BJ (cell line): ENCODE measurements around the gene SLCO4A1. TPM values are rescaled to one million over a fixed set of nuclear protein-coding genes. Genes with fewer than 3 reads are reported as not detected.

Experiments
- CTCF ChIA-PET: fragments of 350-600 bp; formaldehyde crosslinking; extraction: SDS; loops from one replicate; lab custom pipeline; 2021; ENCODE audit warnings: antibody characterized with exemption, inconsistent platforms; lab: Yijun Ruan, JAX
- POLR2A ChIA-PET: fragments of 300-600 bp; sonication (Branson Sonifier 250); formaldehyde crosslinking; extraction: SDS; loops from one replicate; lab custom pipeline; 2021; ENCODE audit warnings: antibody characterized with exemption; lab: Charles Lee
- DNase-seq: peaks from one replicate; pipeline ENCODE4 v3.0.0-alpha.2; 2011; ENCODE audit warnings: low read depth
- H3K27me3 ChIP-seq: 2 replicates; pipeline ENCODE4 v1.6.0; 2011; ENCODE audit warnings: low read length; ENCODE audit not compliant: control insufficient read depth, insufficient read depth
- H3K36me3 ChIP-seq: 2 replicates; pipeline ENCODE4 v1.5.1; 2011; ENCODE audit warnings: low read length; ENCODE audit not compliant: control insufficient read depth, insufficient read depth
- H3K4me3 ChIP-seq: 2 replicates; pipeline ENCODE4 v1.5.1; 2011; ENCODE audit warnings: low read depth, mild to moderate bottlenecking, control low read depth, low read length
- polyA minus RNA-seq: library from RNA; depleted of rRNA, polyadenylated mRNA; stranded (reverse); fragments of >200 nt; gene quantifications from 2 replicates; pipeline ENCODE4 v1.2.3, GENCODE V29; 2011; rRNA and poly(A)+ RNA removed
- polyA plus RNA-seq: library from polyadenylated mRNA; depleted of rRNA; stranded (reverse); fragments of >200 nt; gene quantifications from 2 replicates; pipeline ENCODE4 v1.2.3, GENCODE V29; 2011; rRNA removed
- TF ChIP-seq, protein P1 (sequence below): IDR thresholded peaks from 2 replicates; pipeline ENCODE4 v1.5.1; 2011; ENCODE audit warnings: low read depth, mild to moderate bottlenecking, control low read depth, inconsistent platforms, low read length, moderate library complexity; ENCODE audit not compliant: insufficient read depth

The SLCO4A1 gene, protein sequence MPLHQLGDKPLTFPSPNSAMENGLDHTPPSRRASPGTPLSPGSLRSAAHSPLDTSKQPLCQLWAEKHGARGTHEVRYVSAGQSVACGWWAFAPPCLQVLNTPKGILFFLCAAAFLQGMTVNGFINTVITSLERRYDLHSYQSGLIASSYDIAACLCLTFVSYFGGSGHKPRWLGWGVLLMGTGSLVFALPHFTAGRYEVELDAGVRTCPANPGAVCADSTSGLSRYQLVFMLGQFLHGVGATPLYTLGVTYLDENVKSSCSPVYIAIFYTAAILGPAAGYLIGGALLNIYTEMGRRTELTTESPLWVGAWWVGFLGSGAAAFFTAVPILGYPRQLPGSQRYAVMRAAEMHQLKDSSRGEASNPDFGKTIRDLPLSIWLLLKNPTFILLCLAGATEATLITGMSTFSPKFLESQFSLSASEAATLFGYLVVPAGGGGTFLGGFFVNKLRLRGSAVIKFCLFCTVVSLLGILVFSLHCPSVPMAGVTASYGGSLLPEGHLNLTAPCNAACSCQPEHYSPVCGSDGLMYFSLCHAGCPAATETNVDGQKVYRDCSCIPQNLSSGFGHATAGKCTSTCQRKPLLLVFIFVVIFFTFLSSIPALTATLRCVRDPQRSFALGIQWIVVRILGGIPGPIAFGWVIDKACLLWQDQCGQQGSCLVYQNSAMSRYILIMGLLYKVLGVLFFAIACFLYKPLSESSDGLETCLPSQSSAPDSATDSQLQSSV
- polyA plus RNA-seq (0.15 and 0.25 TPM in 2 replicates), polyA minus RNA-seq (0.72 and 0.95 TPM in 2 replicates)

DNA sequence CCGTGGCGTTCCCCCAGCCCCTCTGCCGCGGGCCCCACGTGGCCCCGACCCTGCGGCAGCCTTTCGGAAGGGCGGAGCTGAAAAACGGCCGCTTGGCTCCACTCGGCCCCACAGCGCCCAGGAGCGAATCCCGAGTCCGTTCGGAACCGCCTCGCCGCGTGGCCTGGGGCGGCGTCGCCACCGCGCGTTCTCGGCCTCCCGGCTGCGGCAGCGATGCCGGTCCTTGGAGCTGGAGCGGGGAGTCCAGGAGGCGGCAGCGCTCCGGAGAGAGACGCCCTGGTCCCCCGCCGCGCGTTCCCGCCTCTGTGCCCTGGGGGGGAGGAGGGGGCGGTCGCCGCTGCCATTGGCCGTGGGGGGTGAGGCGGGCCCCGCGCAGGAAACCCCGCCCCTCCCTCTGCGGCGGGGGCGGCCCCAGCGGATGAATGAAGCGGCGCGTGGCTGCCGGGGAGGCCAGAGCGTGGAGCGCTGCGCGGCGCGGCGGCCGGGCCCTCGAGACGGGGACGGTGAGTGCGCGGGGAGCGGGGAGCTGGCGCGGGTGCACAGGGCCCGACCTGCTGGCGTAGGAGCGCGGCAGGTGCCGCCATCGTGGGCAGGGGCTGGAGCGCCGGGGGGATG is at the start of gene SLCO4A1:
Gene SLCO4A1, plus strand, starts transcription at position 453 of the 615 bp plus-strand sequence. CDS start 13,952 bp downstream, outside the sequence.
- DNase-seq, result no peak
- Histone ChIP-seq H3K36me3 (no peaks in the 10 kb centered on the region), H3K27me3 (peaks cover 11% of the 10 kb centered on the region), H3K4me3 (peak within 1 kb of the TSS; percentile 53)
- CTCF ChIA-PET, result interaction anchor here (1.5 to 2.5 kb wide), 3 partner anchors 9 to 150 kb away, joined by 5 to 8 read pairs (median 6); no protein-coding TSS in a partner anchor
- TF ChIP-seq, protein P1, sequence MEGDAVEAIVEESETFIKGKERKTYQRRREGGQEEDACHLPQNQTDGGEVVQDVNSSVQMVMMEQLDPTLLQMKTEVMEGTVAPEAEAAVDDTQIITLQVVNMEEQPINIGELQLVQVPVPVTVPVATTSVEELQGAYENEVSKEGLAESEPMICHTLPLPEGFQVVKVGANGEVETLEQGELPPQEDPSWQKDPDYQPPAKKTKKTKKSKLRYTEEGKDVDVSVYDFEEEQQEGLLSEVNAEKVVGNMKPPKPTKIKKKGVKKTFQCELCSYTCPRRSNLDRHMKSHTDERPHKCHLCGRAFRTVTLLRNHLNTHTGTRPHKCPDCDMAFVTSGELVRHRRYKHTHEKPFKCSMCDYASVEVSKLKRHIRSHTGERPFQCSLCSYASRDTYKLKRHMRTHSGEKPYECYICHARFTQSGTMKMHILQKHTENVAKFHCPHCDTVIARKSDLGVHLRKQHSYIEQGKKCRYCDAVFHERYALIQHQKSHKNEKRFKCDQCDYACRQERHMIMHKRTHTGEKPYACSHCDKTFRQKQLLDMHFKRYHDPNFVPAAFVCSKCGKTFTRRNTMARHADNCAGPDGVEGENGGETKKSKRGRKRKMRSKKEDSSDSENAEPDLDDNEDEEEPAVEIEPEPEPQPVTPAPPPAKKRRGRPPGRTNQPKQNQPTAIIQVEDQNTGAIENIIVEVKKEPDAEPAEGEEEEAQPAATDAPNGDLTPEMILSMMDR, result no peak
- POLR2A ChIA-PET, result no interaction called here

DNA sequence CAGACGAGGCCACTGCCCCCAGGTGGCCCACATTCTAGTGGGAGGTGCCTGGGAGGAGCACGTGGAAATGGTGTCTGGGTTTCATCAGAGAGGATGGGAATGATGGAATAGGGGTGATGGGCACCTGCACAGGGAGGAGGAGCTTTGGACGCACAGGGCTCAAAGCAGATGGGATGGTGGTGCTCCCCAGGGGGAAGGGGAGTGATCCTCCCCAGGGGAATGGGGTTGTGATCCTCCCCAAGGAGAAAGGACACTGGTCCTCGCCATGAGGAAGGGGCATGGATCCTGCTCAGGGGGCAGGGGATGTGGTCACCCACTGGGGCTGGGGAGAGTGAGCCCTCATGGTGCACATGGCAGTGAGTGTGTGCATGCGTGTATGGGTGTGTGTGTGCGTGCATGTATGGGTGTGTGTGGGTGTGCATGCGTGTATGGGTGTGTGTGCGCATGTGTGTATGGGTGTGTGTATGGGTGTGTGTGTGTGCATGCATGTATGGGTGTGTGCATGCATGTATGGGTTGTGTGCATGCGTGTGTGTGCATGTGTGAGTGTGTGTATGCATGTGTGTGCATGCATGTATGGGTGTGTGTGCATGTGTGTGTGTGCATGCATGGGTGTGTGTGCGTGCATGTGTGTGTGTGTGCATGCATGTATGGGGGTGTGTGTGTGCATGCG is 49.7 kb upstream of the SLCO4A1 start:
- Histone ChIP-seq H3K4me3 (no peak overlapping the region), H3K27me3 (0 out of 2 replicates have a peak, but pooled peaks cover 3% of the 10 kb centered on the region), H3K36me3 (no peaks in the 10 kb centered on the region)
- CTCF ChIA-PET, result no interaction called here
- POLR2A ChIA-PET, result no interaction called here
- DNase-seq, result no peak
- TF ChIP-seq, protein P1, result no peak

DNA sequence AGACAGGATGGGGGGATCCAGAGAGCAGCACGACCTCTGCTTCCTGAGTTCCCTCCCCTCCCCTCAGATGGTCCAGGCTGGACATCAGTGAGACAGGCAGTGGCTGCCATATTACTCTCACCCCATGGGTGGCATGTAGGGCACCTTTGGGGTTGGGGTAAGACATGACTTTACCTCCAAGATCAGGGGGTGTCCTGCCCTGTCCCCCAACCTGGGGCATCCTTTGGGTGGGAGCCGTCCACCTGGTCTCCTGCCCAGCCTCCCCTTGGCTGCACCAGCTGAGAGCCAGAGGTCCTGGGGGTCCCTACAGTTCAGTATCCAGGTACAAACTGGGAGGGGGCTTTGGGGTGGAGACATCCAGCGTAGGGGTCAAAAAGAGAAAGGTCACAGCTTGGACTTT is 48.7 kb upstream of the SLCO4A1 start:
- H3K36me3 ChIP-seq, result no peaks in the 10 kb centered on the region
- peaks cover 5% of the 10 kb centered on the region; the same call in 1 of the 2 replicates for H3K27me3 ChIP-seq
- no peak for DNase-seq
- POLR2A ChIA-PET, result interaction anchor here (0.6 kb wide), 1 partner anchor 683 kb away, joined by 3 read pairs; no protein-coding TSS in a partner anchor
- H3K4me3 ChIP-seq, result no peak overlapping the region
- CTCF ChIA-PET, result interaction anchor here (1.2 kb wide), 1 partner anchor 16 kb away, joined by 4 read pairs; no protein-coding TSS in a partner anchor
- TF ChIP-seq, protein P1, result no peak

DNA sequence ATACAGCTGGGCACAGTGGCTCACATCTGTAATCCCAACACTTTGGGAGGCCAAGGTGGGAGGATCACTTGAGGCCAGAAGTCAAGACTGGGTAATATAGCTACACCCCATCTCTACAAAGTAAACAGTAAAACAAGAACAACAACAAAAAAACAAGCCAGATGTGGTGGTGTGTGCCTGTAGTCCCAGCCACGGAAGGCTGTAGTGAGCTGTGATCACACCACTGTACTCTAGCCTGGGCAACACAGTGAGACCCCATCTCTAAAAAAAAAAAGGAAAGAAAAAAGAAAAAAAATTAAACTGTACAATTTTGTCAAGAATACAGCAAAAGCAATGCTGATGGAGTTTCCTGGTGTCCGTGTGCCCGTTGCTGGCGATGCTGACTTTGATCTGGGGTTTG is 47.2 kb upstream of the SLCO4A1 start:
- POLR2A ChIA-PET, result no interaction called here
- CTCF ChIA-PET, result interaction anchor here (0.6 kb wide), 1 partner anchor 826 kb away, joined by 3 read pairs; no protein-coding TSS in a partner anchor
- no peak for DNase-seq
- Histone ChIP-seq H3K36me3 (no peaks in the 10 kb centered on the region), H3K27me3 (peaks cover 5% of the 10 kb centered on the region; the same call in 1 of the 2 replicates), H3K4me3 (no peak overlapping the region)
- TF ChIP-seq, protein P1, result no peak
